ENCODE measurements around the gene MB21D2. TPM values are rescaled to one million over a fixed set of nuclear protein-coding genes. Genes with fewer than 3 reads are reported as not detected.

MB21D2 gene
- total RNA-seq, 1 experiment from 2014 or later, result 2.8 TPM

DNA sequence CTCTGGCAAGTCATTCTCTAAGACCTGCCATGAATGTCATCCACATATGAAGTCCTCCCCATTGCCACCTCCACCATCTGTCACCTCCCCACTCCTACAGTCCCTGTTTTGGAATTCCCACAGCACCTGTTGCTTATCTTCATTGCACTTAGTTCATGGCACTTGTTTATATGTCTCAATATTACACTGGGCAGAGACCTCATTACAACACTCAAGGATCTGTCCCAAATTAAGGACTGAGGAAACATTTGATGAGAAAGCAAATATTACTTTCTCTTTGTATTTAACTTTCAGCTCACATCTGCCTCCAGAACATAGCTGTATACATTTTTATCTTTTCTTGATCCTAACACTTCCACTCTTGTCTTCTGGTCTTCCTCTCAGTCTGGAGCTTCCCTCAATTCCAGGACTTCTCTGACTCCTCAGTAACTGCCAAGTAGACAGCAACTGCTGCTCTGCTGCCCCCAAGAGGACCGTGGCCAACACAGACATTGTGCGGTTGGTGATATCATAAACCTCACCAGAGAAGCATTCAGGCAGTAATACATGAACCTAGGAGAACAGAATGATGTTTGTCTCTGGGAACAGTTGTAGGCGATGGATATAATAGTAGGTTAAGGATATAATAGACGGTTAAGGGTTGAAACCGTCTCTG lies 145.3 kb downstream of the MB21D2 start:
- no peak overlapping the region for H2AFZ ChIP-seq (ENCODE audit: low read depth, low read length, poor library complexity, severe bottlenecking)
- no peaks in the 10 kb centered on the region for H3K4me1 ChIP-seq (ENCODE audit: control insufficient read depth in 1 of 2, insufficient read depth in 2 of 2, low read length in 2 of 2)
- no peaks in the 10 kb centered on the region for H3K79me2 ChIP-seq (ENCODE audit: insufficient read depth, low read length)
- H3K36me3 ChIP-seq (ENCODE audit: control insufficient read depth in 1 of 2, insufficient read depth in 2 of 2, low read length in 2 of 2), result no peaks in the 10 kb centered on the region
- no peaks in the 10 kb centered on the region for H3K9me3 ChIP-seq (ENCODE audit: control insufficient read depth in 1 of 2, insufficient read depth in 1 of 2, low read depth in 1 of 2, low read length in 2 of 2)
- no peaks in the 10 kb centered on the region for H4K20me1 ChIP-seq (ENCODE audit: insufficient read depth)
- RAD21 ChIA-PET (ENCODE audit: low non-redundant PET in 1 of 2, low total read pairs in 2 of 2, uncharacterized antibody in 2 of 2, unreplicated experiment in 2 of 2), result no interaction called here
- H3K27me3 ChIP-seq (ENCODE audit: insufficient read depth, low read length), result peaks cover 11% of the 10 kb centered on the region; the same call in 1 of the 2 replicates
- peak; percentile 12 for DNase-seq (ENCODE audit: low read depth, low spot score)
- POLR2A ChIA-PET, result interaction anchor here (0.5 kb wide), 1 partner anchor 10 kb away, joined by 4 read pairs; no protein-coding TSS in a partner anchor
- ATAC-seq, result peak; percentile 98
- H3K27ac ChIP-seq (ENCODE audit: low read depth, low read length), result no peak overlapping the region
- no peaks in the 10 kb centered on the region for H3K9me2 ChIP-seq (ENCODE audit: insufficient read depth)
- CTCF ChIA-PET, result interaction anchor here (1.0 kb wide), 1 partner anchor 205 kb away, joined by 5 read pairs; no protein-coding TSS in a partner anchor
- no peak overlapping the region for H3K9ac ChIP-seq (ENCODE audit: low read length)
- intact Hi-C loops (cut with micrococcal nuclease), result no loop called here
- no peak overlapping the region for H3K4me2 ChIP-seq (ENCODE audit: low read length)
- TF ChIP-seq RAD21 (IDR thresholded peaks at IDR 0.05; ENCODE audit: low read depth) (peak; percentile 66), CBX3 (IDR thresholded peaks at IDR 0.05; ENCODE audit: low read depth) (no peak), CTCF (IDR thresholded peaks at IDR 0.05 in 2 of 3, conservative IDR thresholded peaks at IDR 0.05 in 1 of 3; ENCODE audit: borderline replicate concordance in 1 of 3, insufficient read depth in 1 of 3, low read depth in 2 of 3, low read length in 2 of 3) (peak; percentile 44 to 74 (median 72); a peak in 5 of 6 replicates), FOSL1 (IDR thresholded peaks at IDR 0.05; ENCODE audit: low read depth) (no peak)
- no peak overlapping the region for H3K4me3 ChIP-seq (replicated peaks in 1 of 2; ENCODE audit: low read depth in 1 of 2, low read length in 2 of 2)
- no TSS peak for BruUV-seq (replicated peaks)

DNA sequence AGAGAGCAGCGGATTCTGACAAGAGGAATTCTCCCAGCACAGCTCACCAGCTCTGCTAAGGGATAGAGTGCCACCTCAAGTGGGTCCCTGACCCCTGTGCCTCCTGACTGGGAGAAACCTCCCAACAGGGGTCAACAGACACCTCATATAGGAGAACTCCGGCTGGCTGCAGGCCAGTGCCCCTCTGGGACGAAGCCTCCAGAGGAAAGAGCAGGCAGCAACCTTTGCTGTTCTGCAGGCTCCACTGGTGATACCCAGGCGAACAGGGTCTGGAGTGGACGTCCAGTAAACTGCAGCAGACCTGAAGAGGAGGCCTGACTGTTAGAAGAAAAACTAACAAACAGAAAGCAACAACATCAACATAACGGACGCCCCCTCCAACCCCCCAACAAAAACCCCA lies 159.0 kb downstream of the MB21D2 start:
- intact Hi-C loops (cut with micrococcal nuclease), result no loop called here
- no peak for DNase-seq (ENCODE audit: low read depth, low spot score)
- TF ChIP-seq CTCF (IDR thresholded peaks at IDR 0.05 in 2 of 3, conservative IDR thresholded peaks at IDR 0.05 in 1 of 3; ENCODE audit: borderline replicate concordance in 1 of 3, insufficient read depth in 1 of 3, low read depth in 2 of 3, low read length in 2 of 3), result no peak
- TF ChIP-seq FOSL1 (IDR thresholded peaks at IDR 0.05; ENCODE audit: low read depth), result no peak
- TF ChIP-seq SIN3A (IDR thresholded peaks at IDR 0.05; ENCODE audit: low read depth), result no peak
- TF ChIP-seq EGR1 (IDR thresholded peaks at IDR 0.05; ENCODE audit: low read depth), result no peak
- TF ChIP-seq, protein P1, sequence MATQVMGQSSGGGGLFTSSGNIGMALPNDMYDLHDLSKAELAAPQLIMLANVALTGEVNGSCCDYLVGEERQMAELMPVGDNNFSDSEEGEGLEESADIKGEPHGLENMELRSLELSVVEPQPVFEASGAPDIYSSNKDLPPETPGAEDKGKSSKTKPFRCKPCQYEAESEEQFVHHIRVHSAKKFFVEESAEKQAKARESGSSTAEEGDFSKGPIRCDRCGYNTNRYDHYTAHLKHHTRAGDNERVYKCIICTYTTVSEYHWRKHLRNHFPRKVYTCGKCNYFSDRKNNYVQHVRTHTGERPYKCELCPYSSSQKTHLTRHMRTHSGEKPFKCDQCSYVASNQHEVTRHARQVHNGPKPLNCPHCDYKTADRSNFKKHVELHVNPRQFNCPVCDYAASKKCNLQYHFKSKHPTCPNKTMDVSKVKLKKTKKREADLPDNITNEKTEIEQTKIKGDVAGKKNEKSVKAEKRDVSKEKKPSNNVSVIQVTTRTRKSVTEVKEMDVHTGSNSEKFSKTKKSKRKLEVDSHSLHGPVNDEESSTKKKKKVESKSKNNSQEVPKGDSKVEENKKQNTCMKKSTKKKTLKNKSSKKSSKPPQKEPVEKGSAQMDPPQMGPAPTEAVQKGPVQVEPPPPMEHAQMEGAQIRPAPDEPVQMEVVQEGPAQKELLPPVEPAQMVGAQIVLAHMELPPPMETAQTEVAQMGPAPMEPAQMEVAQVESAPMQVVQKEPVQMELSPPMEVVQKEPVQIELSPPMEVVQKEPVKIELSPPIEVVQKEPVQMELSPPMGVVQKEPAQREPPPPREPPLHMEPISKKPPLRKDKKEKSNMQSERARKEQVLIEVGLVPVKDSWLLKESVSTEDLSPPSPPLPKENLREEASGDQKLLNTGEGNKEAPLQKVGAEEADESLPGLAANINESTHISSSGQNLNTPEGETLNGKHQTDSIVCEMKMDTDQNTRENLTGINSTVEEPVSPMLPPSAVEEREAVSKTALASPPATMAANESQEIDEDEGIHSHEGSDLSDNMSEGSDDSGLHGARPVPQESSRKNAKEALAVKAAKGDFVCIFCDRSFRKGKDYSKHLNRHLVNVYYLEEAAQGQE (IDR thresholded peaks at IDR 0.05; ENCODE audit: low read depth), result no peak
- no peak for TF ChIP-seq MAX (IDR thresholded peaks at IDR 0.05)
- TF ChIP-seq ATF3 (IDR thresholded peaks at IDR 0.05), result no peak
- TF ChIP-seq YY1 (IDR thresholded peaks at IDR 0.05; ENCODE audit: extremely low read depth, insufficient replicate concordance, low read depth, low read length), result no peak

More for the DNA sequence above, 159.0 kb downstream of the MB21D2 start:
- Histone ChIP-seq H3K9me2 (ENCODE audit: insufficient read depth) (no peaks in the 10 kb centered on the region), H3K27me3 (ENCODE audit: insufficient read depth, low read length) (peaks cover 34% of the 10 kb centered on the region), H3K9me3 (ENCODE audit: control insufficient read depth in 1 of 2, insufficient read depth in 1 of 2, low read depth in 1 of 2, low read length in 2 of 2) (no peaks in the 10 kb centered on the region), H3K4me2 (ENCODE audit: low read length) (no peak overlapping the region), H4K20me1 (ENCODE audit: insufficient read depth) (no peaks in the 10 kb centered on the region), H3K79me2 (ENCODE audit: insufficient read depth, low read length) (no peaks in the 10 kb centered on the region), H3K9ac (ENCODE audit: low read length) (no peak overlapping the region), H3K36me3 (ENCODE audit: control insufficient read depth in 1 of 2, insufficient read depth in 2 of 2, low read length in 2 of 2) (no peaks in the 10 kb centered on the region), H2AFZ (ENCODE audit: low read depth, low read length, poor library complexity, severe bottlenecking) (no peak overlapping the region), H3K4me1 (ENCODE audit: control insufficient read depth in 1 of 2, insufficient read depth in 2 of 2, low read length in 2 of 2) (no peaks in the 10 kb centered on the region), H3K27ac (ENCODE audit: low read depth, low read length) (no peak overlapping the region), H3K4me3 (replicated peaks in 1 of 2; ENCODE audit: low read depth in 1 of 2, low read length in 2 of 2) (no peak overlapping the region)
- BruUV-seq (replicated peaks), result no TSS peak
- CTCF ChIA-PET, result no interaction called here
- POLR2A ChIA-PET, result no interaction called here
- RAD21 ChIA-PET (ENCODE audit: low non-redundant PET in 1 of 2, low total read pairs in 2 of 2, uncharacterized antibody in 2 of 2, unreplicated experiment in 2 of 2), result no interaction called here
- no peak for ATAC-seq

Measured in HCT116 (cell line).